ENCODE data around the gene SLC38A8. TPM values are rescaled to one million over a fixed set of nuclear protein-coding genes. Genes with fewer than 3 reads are reported as not detected.

Gene SLC38A8
- total RNA-seq, 1 experiment from 2014 or later: not detected

DNA sequence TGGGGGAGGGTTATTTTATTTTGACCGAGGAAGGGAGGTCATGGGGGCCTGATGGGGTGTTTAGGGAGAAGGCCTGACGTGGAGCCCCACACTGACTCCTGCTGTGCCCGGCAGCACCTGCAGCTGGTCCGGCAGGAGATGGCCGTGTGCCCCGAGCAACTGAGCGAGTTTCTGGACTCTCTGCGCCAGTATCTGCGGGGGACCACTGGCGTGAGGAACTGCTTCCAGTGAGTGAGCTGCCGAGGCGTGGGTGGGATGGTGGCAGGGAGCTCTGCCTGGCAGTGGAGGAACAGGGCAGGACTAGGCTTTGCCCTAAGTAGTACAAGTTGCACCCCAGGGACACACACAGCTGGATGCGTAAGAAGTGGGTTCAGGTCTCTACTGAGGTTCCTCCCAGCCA lies 44.5 kb downstream of the SLC38A8 start:
- no TSS peak for BruUV-seq (replicated peaks)
- no peak overlapping the region for H3K4me3 ChIP-seq (ENCODE audit: low read depth in 2 of 2, low read length in 2 of 2)
- CTCF ChIA-PET: no interaction called here

DNA sequence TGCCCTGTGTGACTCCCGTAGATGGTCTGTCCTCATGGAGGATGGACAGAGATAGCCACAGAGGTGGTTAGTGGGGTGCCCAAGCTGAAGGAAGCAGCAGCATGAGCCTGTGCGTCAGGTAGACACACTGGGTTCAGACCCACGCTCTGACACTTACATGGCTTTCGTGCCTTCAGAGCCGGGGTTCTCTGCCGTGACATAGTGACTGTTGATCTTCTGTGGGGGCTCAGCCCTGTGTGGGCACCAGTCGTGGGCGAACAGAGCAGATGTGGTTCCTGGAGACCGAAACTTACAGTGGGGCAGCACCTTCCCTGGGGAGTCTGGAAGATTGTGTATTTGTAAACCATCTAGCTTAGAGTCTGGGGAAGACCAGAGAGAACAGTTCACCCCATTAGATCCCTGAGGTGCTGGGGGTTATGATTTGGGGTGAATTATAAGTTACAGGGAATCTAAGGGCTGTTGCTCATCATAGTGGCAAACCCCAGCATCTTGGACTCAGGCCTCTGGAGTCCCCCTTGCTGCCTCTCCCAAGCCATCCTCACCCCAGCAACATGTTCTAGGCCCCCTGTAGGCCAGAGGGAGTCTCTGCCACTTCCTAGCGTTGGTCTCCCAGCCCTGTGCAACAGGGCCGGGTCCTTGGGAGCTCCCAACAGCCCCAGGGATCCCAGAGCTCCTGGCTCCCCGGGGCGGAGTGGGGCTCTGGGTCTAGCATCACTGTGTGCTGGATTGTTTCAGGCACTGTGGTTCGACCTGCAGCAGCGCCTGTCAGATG lies 45.9 kb downstream of the SLC38A8 start:
- intact Hi-C loops (cut with micrococcal nuclease; ENCODE audit: unreplicated experiment): no loop called here
- no peak for TF ChIP-seq POLR2AphosphoS5 (IDR thresholded peaks at IDR 0.05; ENCODE audit: low read depth, low read length)
- TF ChIP-seq, protein P1, sequence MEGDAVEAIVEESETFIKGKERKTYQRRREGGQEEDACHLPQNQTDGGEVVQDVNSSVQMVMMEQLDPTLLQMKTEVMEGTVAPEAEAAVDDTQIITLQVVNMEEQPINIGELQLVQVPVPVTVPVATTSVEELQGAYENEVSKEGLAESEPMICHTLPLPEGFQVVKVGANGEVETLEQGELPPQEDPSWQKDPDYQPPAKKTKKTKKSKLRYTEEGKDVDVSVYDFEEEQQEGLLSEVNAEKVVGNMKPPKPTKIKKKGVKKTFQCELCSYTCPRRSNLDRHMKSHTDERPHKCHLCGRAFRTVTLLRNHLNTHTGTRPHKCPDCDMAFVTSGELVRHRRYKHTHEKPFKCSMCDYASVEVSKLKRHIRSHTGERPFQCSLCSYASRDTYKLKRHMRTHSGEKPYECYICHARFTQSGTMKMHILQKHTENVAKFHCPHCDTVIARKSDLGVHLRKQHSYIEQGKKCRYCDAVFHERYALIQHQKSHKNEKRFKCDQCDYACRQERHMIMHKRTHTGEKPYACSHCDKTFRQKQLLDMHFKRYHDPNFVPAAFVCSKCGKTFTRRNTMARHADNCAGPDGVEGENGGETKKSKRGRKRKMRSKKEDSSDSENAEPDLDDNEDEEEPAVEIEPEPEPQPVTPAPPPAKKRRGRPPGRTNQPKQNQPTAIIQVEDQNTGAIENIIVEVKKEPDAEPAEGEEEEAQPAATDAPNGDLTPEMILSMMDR (IDR thresholded peaks at IDR 0.05): no peak
- H3K4me1 ChIP-seq (ENCODE audit: control insufficient read depth, insufficient read depth, low read length): no peaks in the 10 kb centered on the region
- ATAC-seq (no peak), DNase-seq (ENCODE audit: low read depth, low spot score) (no peak)
- BruUV-seq (replicated peaks): no TSS peak
- H3K27me3 ChIP-seq (ENCODE audit: control insufficient read depth, insufficient read depth, low read length): no peaks in the 10 kb centered on the region
- in situ Hi-C loops (cut with HindIII; ENCODE audit: low pct_unique_long_range_greater_than_20kb, low sequenced_read_pairs): no loop called here
- POLR2A ChIA-PET: no interaction called here
- CTCF ChIA-PET: no interaction called here
- H3K4me3 ChIP-seq (ENCODE audit: low read depth in 2 of 2, low read length in 2 of 2): no peak overlapping the region
- H3K36me3 ChIP-seq (ENCODE audit: control insufficient read depth, insufficient read depth, low read length): no peaks in the 10 kb centered on the region
- no peaks in the 10 kb centered on the region for H3K9me3 ChIP-seq (ENCODE audit: control insufficient read depth, insufficient read depth, low read depth, low read length)
- no peak overlapping the region for H3K27ac ChIP-seq (ENCODE audit: low read length)

More for the DNA sequence above, 44.5 kb downstream of the SLC38A8 start:
- intact Hi-C loops (cut with micrococcal nuclease; ENCODE audit: unreplicated experiment) (no loop called here), in situ Hi-C loops (cut with HindIII; ENCODE audit: low pct_unique_long_range_greater_than_20kb, low sequenced_read_pairs) (no loop called here)
- ATAC-seq (no peak), DNase-seq (ENCODE audit: low read depth, low spot score) (no peak)
- Histone ChIP-seq H3K4me1 (ENCODE audit: control insufficient read depth, insufficient read depth, low read length) (no peaks in the 10 kb centered on the region), H3K9me3 (ENCODE audit: control insufficient read depth, insufficient read depth, low read depth, low read length) (no peaks in the 10 kb centered on the region), H3K36me3 (ENCODE audit: control insufficient read depth, insufficient read depth, low read length) (no peaks in the 10 kb centered on the region), H3K27ac (ENCODE audit: low read length) (no peak overlapping the region), H3K27me3 (ENCODE audit: control insufficient read depth, insufficient read depth, low read length) (no peaks in the 10 kb centered on the region)
- TF ChIP-seq SIN3A (IDR thresholded peaks at IDR 0.05; ENCODE audit: borderline replicate concordance, insufficient read depth, low read depth, low read length) (no peak), TCF7L2 (IDR thresholded peaks at IDR 0.05; ENCODE audit: low read depth, low read length) (no peak), POLR2AphosphoS5 (IDR thresholded peaks at IDR 0.05; ENCODE audit: low read depth, low read length) (no peak)
- TF ChIP-seq, protein P2, sequence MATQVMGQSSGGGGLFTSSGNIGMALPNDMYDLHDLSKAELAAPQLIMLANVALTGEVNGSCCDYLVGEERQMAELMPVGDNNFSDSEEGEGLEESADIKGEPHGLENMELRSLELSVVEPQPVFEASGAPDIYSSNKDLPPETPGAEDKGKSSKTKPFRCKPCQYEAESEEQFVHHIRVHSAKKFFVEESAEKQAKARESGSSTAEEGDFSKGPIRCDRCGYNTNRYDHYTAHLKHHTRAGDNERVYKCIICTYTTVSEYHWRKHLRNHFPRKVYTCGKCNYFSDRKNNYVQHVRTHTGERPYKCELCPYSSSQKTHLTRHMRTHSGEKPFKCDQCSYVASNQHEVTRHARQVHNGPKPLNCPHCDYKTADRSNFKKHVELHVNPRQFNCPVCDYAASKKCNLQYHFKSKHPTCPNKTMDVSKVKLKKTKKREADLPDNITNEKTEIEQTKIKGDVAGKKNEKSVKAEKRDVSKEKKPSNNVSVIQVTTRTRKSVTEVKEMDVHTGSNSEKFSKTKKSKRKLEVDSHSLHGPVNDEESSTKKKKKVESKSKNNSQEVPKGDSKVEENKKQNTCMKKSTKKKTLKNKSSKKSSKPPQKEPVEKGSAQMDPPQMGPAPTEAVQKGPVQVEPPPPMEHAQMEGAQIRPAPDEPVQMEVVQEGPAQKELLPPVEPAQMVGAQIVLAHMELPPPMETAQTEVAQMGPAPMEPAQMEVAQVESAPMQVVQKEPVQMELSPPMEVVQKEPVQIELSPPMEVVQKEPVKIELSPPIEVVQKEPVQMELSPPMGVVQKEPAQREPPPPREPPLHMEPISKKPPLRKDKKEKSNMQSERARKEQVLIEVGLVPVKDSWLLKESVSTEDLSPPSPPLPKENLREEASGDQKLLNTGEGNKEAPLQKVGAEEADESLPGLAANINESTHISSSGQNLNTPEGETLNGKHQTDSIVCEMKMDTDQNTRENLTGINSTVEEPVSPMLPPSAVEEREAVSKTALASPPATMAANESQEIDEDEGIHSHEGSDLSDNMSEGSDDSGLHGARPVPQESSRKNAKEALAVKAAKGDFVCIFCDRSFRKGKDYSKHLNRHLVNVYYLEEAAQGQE (IDR thresholded peaks at IDR 0.05; ENCODE audit: insufficient read depth in 1 of 2, low read depth in 2 of 2, low read length in 1 of 2): no peak
- TF ChIP-seq, protein P1 (IDR thresholded peaks at IDR 0.05): no peak
- POLR2A ChIA-PET: no interaction called here

All from Panc1 (cell line).